ENCODE results near the gene APBA2.

Gene APBA2

GRCh38 chr15:28978661-28979060 lies 92.9 kb downstream of the APBA2 start:
- Histone ChIP-seq H3K4me3 (ENCODE audit: low read length in 2 of 2) (no peak overlapping the region), H3K27me3 (ENCODE audit: control insufficient read depth in 1 of 2, insufficient read depth in 2 of 2, low read length in 2 of 2) (no peaks in the 10 kb centered on the region), H3K27ac (ENCODE audit: low read length) (no peak overlapping the region), H3K9ac (ENCODE audit: low read length in 2 of 2) (no peak overlapping the region), H3K36me3 (ENCODE audit: control insufficient read depth in 2 of 2, insufficient read depth in 2 of 2, low read length in 2 of 2) (no peaks in the 10 kb centered on the region), H3K9me3 (ENCODE audit: control insufficient read depth in 2 of 2, low read length in 2 of 2) (no peaks in the 10 kb centered on the region), H3K4me1 (ENCODE audit: control insufficient read depth, insufficient read depth, low read length) (peaks cover 2% of the 10 kb centered on the region)

GRCh38 chr15:28979208-28979841 lies 93.6 kb downstream of the APBA2 start:
- Histone ChIP-seq H3K27me3 (ENCODE audit: control insufficient read depth in 1 of 2, insufficient read depth in 2 of 2, low read length in 2 of 2) (no peaks in the 10 kb centered on the region), H3K9ac (ENCODE audit: low read length in 2 of 2) (no peak overlapping the region), H3K36me3 (ENCODE audit: control insufficient read depth in 2 of 2, insufficient read depth in 2 of 2, low read length in 2 of 2) (no peaks in the 10 kb centered on the region), H3K9me3 (ENCODE audit: control insufficient read depth in 2 of 2, low read length in 2 of 2) (no peaks in the 10 kb centered on the region), H3K4me1 (ENCODE audit: control insufficient read depth, insufficient read depth, low read length) (peaks cover 2% of the 10 kb centered on the region), H3K4me3 (ENCODE audit: low read length in 2 of 2) (no peak overlapping the region), H3K27ac (ENCODE audit: low read length) (no peak overlapping the region)

GRCh38 chr15:28980709-28981350 lies 95.1 kb downstream of the APBA2 start:
- H3K27me3 ChIP-seq (ENCODE audit: control insufficient read depth in 1 of 2, insufficient read depth in 2 of 2, low read length in 2 of 2): no peaks in the 10 kb centered on the region

DNA sequence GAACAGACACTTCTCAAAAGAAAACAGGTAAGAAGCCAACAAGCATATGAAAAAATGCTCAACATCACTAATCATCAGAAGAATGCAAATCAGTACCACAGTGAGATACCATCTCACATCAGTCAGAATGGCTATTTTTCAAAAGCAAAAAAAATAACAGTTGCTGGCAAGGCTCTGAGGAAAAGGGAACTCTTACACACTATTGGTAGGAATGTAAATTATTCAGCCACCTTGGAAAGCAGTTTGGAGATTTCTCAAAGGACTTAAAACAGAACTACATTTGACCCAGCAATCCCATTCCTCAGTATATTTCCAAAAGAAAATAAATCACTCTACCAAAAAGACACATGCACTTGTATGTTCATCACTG lies 95.6 kb downstream of the APBA2 start:
- no peak overlapping the region for H3K9ac ChIP-seq (ENCODE audit: low read length in 2 of 2)
- H3K36me3 ChIP-seq (ENCODE audit: control insufficient read depth in 2 of 2, insufficient read depth in 2 of 2, low read length in 2 of 2): no peaks in the 10 kb centered on the region
- peaks cover 2% of the 10 kb centered on the region for H3K4me1 ChIP-seq (ENCODE audit: control insufficient read depth, insufficient read depth, low read length)
- no peaks in the 10 kb centered on the region for H3K27me3 ChIP-seq (ENCODE audit: control insufficient read depth in 1 of 2, insufficient read depth in 2 of 2, low read length in 2 of 2)
- H3K4me3 ChIP-seq (ENCODE audit: low read length in 2 of 2): no peak overlapping the region
- no peaks in the 10 kb centered on the region for H3K9me3 ChIP-seq (ENCODE audit: control insufficient read depth in 2 of 2, low read length in 2 of 2)
- H3K27ac ChIP-seq (ENCODE audit: low read length): no peak overlapping the region

More at GRCh38 chr15:28980709-28981350, 95.1 kb downstream of the APBA2 start:
- Histone ChIP-seq H3K27ac (ENCODE audit: low read length) (no peak overlapping the region), H3K4me3 (ENCODE audit: low read length in 2 of 2) (no peak overlapping the region), H3K9ac (ENCODE audit: low read length in 2 of 2) (no peak overlapping the region), H3K9me3 (ENCODE audit: control insufficient read depth in 2 of 2, low read length in 2 of 2) (no peaks in the 10 kb centered on the region), H3K4me1 (ENCODE audit: control insufficient read depth, insufficient read depth, low read length) (peaks cover 2% of the 10 kb centered on the region), H3K36me3 (ENCODE audit: control insufficient read depth in 2 of 2, insufficient read depth in 2 of 2, low read length in 2 of 2) (no peaks in the 10 kb centered on the region)

- Histone ChIP-seq H3K4me3 (ENCODE audit: low read length in 2 of 2) (no peak overlapping the region), H3K27ac (ENCODE audit: low read length) (no peak overlapping the region), H3K36me3 (ENCODE audit: control insufficient read depth in 2 of 2, insufficient read depth in 2 of 2, low read length in 2 of 2) (no peaks in the 10 kb centered on the region), H3K27me3 (ENCODE audit: control insufficient read depth in 1 of 2, insufficient read depth in 2 of 2, low read length in 2 of 2) (no peaks in the 10 kb centered on the region), H3K9me3 (ENCODE audit: control insufficient read depth in 2 of 2, low read length in 2 of 2) (no peaks in the 10 kb centered on the region), H3K9ac (ENCODE audit: low read length in 2 of 2) (no peak overlapping the region), H3K4me1 (ENCODE audit: control insufficient read depth, insufficient read depth, low read length) (peaks cover 2% of the 10 kb centered on the region)
These were observed 96.1 kb downstream of the APBA2 start for GRCh38 chr15:28981921-28982320.

DNA sequence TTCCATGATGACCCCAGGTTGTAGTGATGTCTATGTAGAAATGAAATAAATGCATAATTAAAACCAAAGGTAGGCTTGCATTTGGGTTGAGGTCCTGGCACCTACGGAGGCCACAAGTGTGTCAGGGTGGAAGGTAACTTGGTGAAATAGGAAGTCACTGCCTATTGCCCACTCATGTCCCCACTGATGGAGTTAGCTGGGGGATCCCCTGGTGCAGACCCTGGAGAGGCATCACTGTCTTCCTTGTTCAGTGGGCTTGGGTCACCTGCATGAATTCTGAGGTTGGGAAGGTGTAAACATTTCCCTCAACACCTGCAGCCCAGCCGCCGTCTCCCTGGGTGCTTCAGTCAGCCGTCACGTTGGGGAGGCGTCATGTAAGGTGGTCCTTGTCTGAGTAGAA lies 97.1 kb downstream of the APBA2 start:
- no peaks in the 10 kb centered on the region for H3K27me3 ChIP-seq (ENCODE audit: control insufficient read depth in 1 of 2, insufficient read depth in 2 of 2, low read length in 2 of 2)
- no peak overlapping the region for H3K9ac ChIP-seq (ENCODE audit: low read length in 2 of 2)
- H3K4me1 ChIP-seq (ENCODE audit: control insufficient read depth, insufficient read depth, low read length): peaks cover 2% of the 10 kb centered on the region
- H3K27ac ChIP-seq (ENCODE audit: low read length): no peak overlapping the region
- no peak overlapping the region for H3K4me3 ChIP-seq (ENCODE audit: low read length in 2 of 2)
- H3K9me3 ChIP-seq (ENCODE audit: control insufficient read depth in 2 of 2, low read length in 2 of 2): no peaks in the 10 kb centered on the region
- no peaks in the 10 kb centered on the region for H3K36me3 ChIP-seq (ENCODE audit: control insufficient read depth in 2 of 2, insufficient read depth in 2 of 2, low read length in 2 of 2)

GRCh38 chr15:28983432-28984311 lies 97.9 kb downstream of the APBA2 start:
- H3K4me3 ChIP-seq (ENCODE audit: low read length in 2 of 2): no peak overlapping the region
- no peaks in the 10 kb centered on the region for H3K27me3 ChIP-seq (ENCODE audit: control insufficient read depth in 1 of 2, insufficient read depth in 2 of 2, low read length in 2 of 2)
- no peak overlapping the region for H3K9ac ChIP-seq (ENCODE audit: low read length in 2 of 2)
- H3K27ac ChIP-seq (ENCODE audit: low read length): no peak overlapping the region
- no peaks in the 10 kb centered on the region for H3K9me3 ChIP-seq (ENCODE audit: control insufficient read depth in 2 of 2, low read length in 2 of 2)
- no peaks in the 10 kb centered on the region for H3K36me3 ChIP-seq (ENCODE audit: control insufficient read depth in 2 of 2, insufficient read depth in 2 of 2, low read length in 2 of 2)
- no peaks in the 10 kb centered on the region for H3K4me1 ChIP-seq (ENCODE audit: control insufficient read depth, insufficient read depth, low read length)

GRCh38 chr15:28984421-28985315 lies 98.9 kb downstream of the APBA2 start:
- Histone ChIP-seq H3K9ac (ENCODE audit: low read length in 2 of 2) (no peak overlapping the region), H3K4me3 (ENCODE audit: low read length in 2 of 2) (no peak overlapping the region), H3K4me1 (ENCODE audit: control insufficient read depth, insufficient read depth, low read length) (no peaks in the 10 kb centered on the region), H3K27me3 (ENCODE audit: control insufficient read depth in 1 of 2, insufficient read depth in 2 of 2, low read length in 2 of 2) (no peaks in the 10 kb centered on the region), H3K9me3 (ENCODE audit: control insufficient read depth in 2 of 2, low read length in 2 of 2) (no peaks in the 10 kb centered on the region), H3K27ac (ENCODE audit: low read length) (no peak overlapping the region), H3K36me3 (ENCODE audit: control insufficient read depth in 2 of 2, insufficient read depth in 2 of 2, low read length in 2 of 2) (no peaks in the 10 kb centered on the region)

- H3K9ac ChIP-seq (ENCODE audit: low read length in 2 of 2): no peak overlapping the region
- no peak overlapping the region for H3K4me3 ChIP-seq (ENCODE audit: low read length in 2 of 2)
- H3K36me3 ChIP-seq (ENCODE audit: control insufficient read depth in 2 of 2, insufficient read depth in 2 of 2, low read length in 2 of 2): no peaks in the 10 kb centered on the region
- H3K27me3 ChIP-seq (ENCODE audit: control insufficient read depth in 1 of 2, insufficient read depth in 2 of 2, low read length in 2 of 2): no peaks in the 10 kb centered on the region
- H3K4me1 ChIP-seq (ENCODE audit: control insufficient read depth, insufficient read depth, low read length): no peaks in the 10 kb centered on the region
- H3K27ac ChIP-seq (ENCODE audit: low read length): no peak overlapping the region
- no peaks in the 10 kb centered on the region for H3K9me3 ChIP-seq (ENCODE audit: control insufficient read depth in 2 of 2, low read length in 2 of 2)
These were observed 99.5 kb downstream of the APBA2 start for GRCh38 chr15:28985316-28985645.

- Histone ChIP-seq H3K4me3 (ENCODE audit: low read length in 2 of 2) (no peak overlapping the region), H3K27ac (ENCODE audit: low read length) (no peak overlapping the region)
These were observed 99.9 kb downstream of the APBA2 start for GRCh38 chr15:28985691-28986090.

More at GRCh38 chr15:28985691-28986090, 99.9 kb downstream of the APBA2 start:
- H3K27me3 ChIP-seq (ENCODE audit: control insufficient read depth in 1 of 2, insufficient read depth in 2 of 2, low read length in 2 of 2): no peaks in the 10 kb centered on the region
- H3K4me1 ChIP-seq (ENCODE audit: control insufficient read depth, insufficient read depth, low read length): no peaks in the 10 kb centered on the region
- no peak overlapping the region for H3K9ac ChIP-seq (ENCODE audit: low read length in 2 of 2)
- H3K36me3 ChIP-seq (ENCODE audit: control insufficient read depth in 2 of 2, insufficient read depth in 2 of 2, low read length in 2 of 2): no peaks in the 10 kb centered on the region
- no peaks in the 10 kb centered on the region for H3K9me3 ChIP-seq (ENCODE audit: control insufficient read depth in 2 of 2, low read length in 2 of 2)
